ENCODE results near the gene GABRA5.
A peak's percentile ranks its signal among the peaks of the same experiment; 100 is the strongest.

Gene GABRA5

GRCh38 chr15:26889298-26889898, 22.5 kb downstream of the GABRA5 start:
- ATAC-seq (ENCODE audit: low read depth): no peak
- Histone ChIP-seq H3K27me3 (ENCODE audit: insufficient read depth, poor library complexity, severe bottlenecking) (peaks cover 12% of the 10 kb centered on the region), H3K9me3 (ENCODE audit: severe bottlenecking) (no peaks in the 10 kb centered on the region), H3K4me1 (ENCODE audit: insufficient read depth, poor library complexity, severe bottlenecking) (no peaks in the 10 kb centered on the region), H3K4me3 (ENCODE audit: severe bottlenecking) (no peak overlapping the region), H3K36me3 (ENCODE audit: low read depth) (no peaks in the 10 kb centered on the region), H3K27ac (ENCODE audit: poor library complexity, severe bottlenecking) (no peak overlapping the region)
- TF ChIP-seq CTCF (IDR thresholded peaks at IDR 0.05; ENCODE audit: poor library complexity, severe bottlenecking): peak; percentile 94
- no peak for DNase-seq (ENCODE audit: low spot score)

- Histone ChIP-seq H3K36me3 (ENCODE audit: low read depth) (no peaks in the 10 kb centered on the region), H3K4me1 (ENCODE audit: insufficient read depth, poor library complexity, severe bottlenecking) (no peaks in the 10 kb centered on the region), H3K9me3 (ENCODE audit: severe bottlenecking) (no peaks in the 10 kb centered on the region), H3K4me3 (ENCODE audit: severe bottlenecking) (no peak overlapping the region), H3K27me3 (ENCODE audit: insufficient read depth, poor library complexity, severe bottlenecking) (peaks cover 12% of the 10 kb centered on the region), H3K27ac (ENCODE audit: poor library complexity, severe bottlenecking) (no peak overlapping the region)
- no peak for TF ChIP-seq CTCF (IDR thresholded peaks at IDR 0.05; ENCODE audit: poor library complexity, severe bottlenecking)
- ATAC-seq (ENCODE audit: low read depth) (no peak), DNase-seq (ENCODE audit: low spot score) (no peak)
Measured at GRCh38 chr15:26890451-26890850, 23.6 kb downstream of the GABRA5 start.

GRCh38 chr15:26890988-26891387, 24.1 kb downstream of the GABRA5 start:
- no peak for ATAC-seq (ENCODE audit: low read depth)
- H3K36me3 ChIP-seq (ENCODE audit: low read depth): no peaks in the 10 kb centered on the region
- H3K4me3 ChIP-seq (ENCODE audit: severe bottlenecking): no peak overlapping the region
- no peak overlapping the region for H3K27ac ChIP-seq (ENCODE audit: poor library complexity, severe bottlenecking)
- no peak for TF ChIP-seq CTCF (IDR thresholded peaks at IDR 0.05; ENCODE audit: poor library complexity, severe bottlenecking)
- H3K9me3 ChIP-seq (ENCODE audit: severe bottlenecking): no peaks in the 10 kb centered on the region
- H3K27me3 ChIP-seq (ENCODE audit: insufficient read depth, poor library complexity, severe bottlenecking): peaks cover 12% of the 10 kb centered on the region
- no peaks in the 10 kb centered on the region for H3K4me1 ChIP-seq (ENCODE audit: insufficient read depth, poor library complexity, severe bottlenecking)
- DNase-seq (ENCODE audit: low spot score): no peak

GRCh38 chr15:26891448-26892181, 24.8 kb downstream of the GABRA5 start:
- peaks cover 12% of the 10 kb centered on the region for H3K27me3 ChIP-seq (ENCODE audit: insufficient read depth, poor library complexity, severe bottlenecking)
- no peaks in the 10 kb centered on the region for H3K9me3 ChIP-seq (ENCODE audit: severe bottlenecking)
- H3K4me1 ChIP-seq (ENCODE audit: insufficient read depth, poor library complexity, severe bottlenecking): no peaks in the 10 kb centered on the region
- no peak overlapping the region for H3K27ac ChIP-seq (ENCODE audit: poor library complexity, severe bottlenecking)
- TF ChIP-seq CTCF (IDR thresholded peaks at IDR 0.05; ENCODE audit: poor library complexity, severe bottlenecking): peak; percentile 98
- H3K36me3 ChIP-seq (ENCODE audit: low read depth): no peaks in the 10 kb centered on the region
- peak; percentile 78 for ATAC-seq (ENCODE audit: low read depth)
- no peak for DNase-seq (ENCODE audit: low spot score)
- no peak overlapping the region for H3K4me3 ChIP-seq (ENCODE audit: severe bottlenecking)

GRCh38 chr15:26892182-26892518, 25.3 kb downstream of the GABRA5 start:
- H3K4me1 ChIP-seq (ENCODE audit: insufficient read depth, poor library complexity, severe bottlenecking): no peaks in the 10 kb centered on the region
- H3K9me3 ChIP-seq (ENCODE audit: severe bottlenecking): no peaks in the 10 kb centered on the region
- DNase-seq (ENCODE audit: low spot score) (no peak), ATAC-seq (ENCODE audit: low read depth) (no peak)
- no peaks in the 10 kb centered on the region for H3K36me3 ChIP-seq (ENCODE audit: low read depth)
- no peak for TF ChIP-seq CTCF (IDR thresholded peaks at IDR 0.05; ENCODE audit: poor library complexity, severe bottlenecking)
- no peak overlapping the region for H3K4me3 ChIP-seq (ENCODE audit: severe bottlenecking)
- H3K27ac ChIP-seq (ENCODE audit: poor library complexity, severe bottlenecking): no peak overlapping the region
- H3K27me3 ChIP-seq (ENCODE audit: insufficient read depth, poor library complexity, severe bottlenecking): peaks cover 12% of the 10 kb centered on the region
